IMR-90 (cell line): ENCODE measurements around the gene RPS3. TPM values are rescaled to one million over a fixed set of nuclear protein-coding genes. Genes with fewer than 3 reads are reported as not detected.

Experiments
- ATAC-seq: fragments of 200-7000 bp; cut with Tn5 transposase; 2 replicates; pipeline ENCODE4 v1.9.1; 2020; ENCODE audit warnings: low read depth, mild to moderate bottlenecking, moderate library complexity
- BruUV-seq: library from RNA; stranded (reverse); fragments of 400-500 nt; replicated peaks from 2 replicates; lab custom pipeline; 2021; lab: Mats Ljungman, UMichigan
- CTCF ChIA-PET: fragments of 300-600 bp; formaldehyde crosslinking; extraction: SDS; loops from one replicate; lab custom pipeline; 2021; ENCODE audit warnings: antibody characterized with exemption; lab: Yijun Ruan, JAX
- POLR2A ChIA-PET: fragments of 300-600 bp; sonication (Branson Sonifier 250); formaldehyde crosslinking; loops from one replicate; lab custom pipeline; 2022; ENCODE audit warnings: antibody characterized with exemption; ENCODE audit not compliant: unreplicated experiment; lab: Charles Lee
- DNase-seq: peaks from one replicate; pipeline ENCODE4 v3.0.0; 2013
- H2AFZ ChIP-seq: replicated peaks from 2 replicates; pipeline ENCODE3; 2013; ENCODE audit warnings: low read length, mild to moderate bottlenecking; ENCODE audit not compliant: poor library complexity
- H2AK5ac ChIP-seq: 2 replicates; pipeline ENCODE4 v1.6.1; 2013; ENCODE audit warnings: low read depth, low read length, inconsistent platforms
- H2AK9ac ChIP-seq: replicated peaks from 2 replicates; pipeline ENCODE3; 2013; ENCODE audit warnings: mild to moderate bottlenecking, low read depth, low read length, moderate library complexity; ENCODE audit not compliant: poor library complexity
- H2BK120ac ChIP-seq: 2 replicates; pipeline ENCODE4 v1.6.1; 2013; ENCODE audit warnings: low read depth, low read length, inconsistent platforms
- H2BK15ac ChIP-seq: 3 replicates; pipeline ENCODE4 v1.6.1; 2013; ENCODE audit warnings: low read depth, low read length, inconsistent platforms
- H2BK20ac ChIP-seq: 2 replicates; pipeline ENCODE4 v1.6.1; 2013; ENCODE audit warnings: low read depth, mild to moderate bottlenecking, inconsistent platforms, low read length, moderate library complexity
- H2BK5ac ChIP-seq: 2 replicates; pipeline ENCODE4 v1.6.1; 2013; ENCODE audit warnings: mild to moderate bottlenecking, low read depth, low read length, inconsistent platforms; ENCODE audit not compliant: poor library complexity, severe bottlenecking
- H3K14ac ChIP-seq: replicated peaks from 2 replicates; pipeline ENCODE4 v1.6.1; 2013; ENCODE audit warnings: low read depth, low read length, inconsistent platforms
- H3K18ac ChIP-seq: 2 replicates; pipeline ENCODE4 v1.6.1; 2013; ENCODE audit warnings: low read depth, low read length, control low read depth
- H3K23ac ChIP-seq: 2 replicates; pipeline ENCODE4 v1.6.1; 2013; ENCODE audit warnings: low read depth, low read length, inconsistent platforms
- H3K27ac ChIP-seq: 2 replicates; pipeline ENCODE4 v1.5.1; 2013; ENCODE audit warnings: mild to moderate bottlenecking, control low read depth, low read length; ENCODE audit not compliant: insufficient read depth
- H3K27me3 ChIP-seq: 2 replicates; pipeline ENCODE4 v1.6.1; 2013; ENCODE audit warnings: low read length; ENCODE audit not compliant: control insufficient read depth, insufficient read depth
- H3K36me3 ChIP-seq: 2 replicates; pipeline ENCODE4 v1.6.1; 2013; ENCODE audit warnings: low read length, mixed read lengths; ENCODE audit not compliant: control insufficient read depth, insufficient read depth
- H3K4ac ChIP-seq: 2 replicates; pipeline ENCODE4 v1.6.1; 2013; ENCODE audit warnings: low read depth, low read length, inconsistent platforms
- H3K4me1 ChIP-seq: 2 replicates; pipeline ENCODE4 v1.6.1; 2013; ENCODE audit warnings: low read length, mixed read lengths; ENCODE audit not compliant: control insufficient read depth, insufficient read depth
- H3K4me2 ChIP-seq: 2 replicates; pipeline ENCODE4 v1.6.1; 2013; ENCODE audit warnings: low read depth, mild to moderate bottlenecking, control low read depth, low read length, moderate library complexity
- H3K4me3 ChIP-seq: 2 replicates; pipeline ENCODE4 v1.5.1; 2013; ENCODE audit warnings: low read depth, mild to moderate bottlenecking, control low read depth, low read length, moderate library complexity; ENCODE audit not compliant: insufficient read depth
- H3K56ac ChIP-seq: 2 replicates; pipeline ENCODE4 v1.6.1; 2013; ENCODE audit warnings: low read length, inconsistent platforms; ENCODE audit not compliant: insufficient read depth; ENCODE audit errors: extremely low read depth
- H3K79me1 ChIP-seq, 2 experiments: 2 replicates each; pipeline ENCODE4 v1.6.1; 2013; ENCODE audit warnings: low read length in 2 of 2, inconsistent platforms in 1 of 2, low read depth in 1 of 2
- H3K9ac ChIP-seq: 2 replicates; pipeline ENCODE4 v1.6.1; 2013; ENCODE audit warnings: low read depth, low read length, control low read depth
- H3K9me1 ChIP-seq: 2 replicates; pipeline ENCODE4 v1.6.1; 2013; ENCODE audit warnings: low read length, inconsistent platforms; ENCODE audit not compliant: insufficient read depth
- H3K9me3 ChIP-seq: 2 replicates; pipeline ENCODE4 v1.6.1; 2013; ENCODE audit warnings: low read length; ENCODE audit not compliant: control insufficient read depth, insufficient read depth
- H4K20me1 ChIP-seq: 2 replicates; pipeline ENCODE4 v1.6.1; 2013; ENCODE audit warnings: low read length, inconsistent platforms; ENCODE audit not compliant: insufficient read depth
- H4K5ac ChIP-seq: 2 replicates; pipeline ENCODE4 v1.6.1; 2013; ENCODE audit warnings: mild to moderate bottlenecking, low read depth, low read length, control low read depth
- H4K8ac ChIP-seq, 2 experiments: 2 replicates each; pipeline ENCODE4 v1.6.1; 2013; ENCODE audit warnings: low read depth in 2 of 2, low read length in 2 of 2, control low read depth in 1 of 2, inconsistent platforms in 1 of 2
- H4K91ac ChIP-seq: 2 replicates; pipeline ENCODE4 v1.6.1; 2013; ENCODE audit warnings: low read depth, low read length, inconsistent platforms; ENCODE audit not compliant: insufficient read depth
- CHD1 ChIP-seq: IDR thresholded peaks from 2 replicates; pipeline ENCODE4 v1.6.1; 2012; ENCODE audit warnings: low read depth, low read length, improper control_type of control experiment
- MAZ ChIP-seq: IDR thresholded peaks from 2 replicates; pipeline ENCODE4 v1.6.1; 2012; ENCODE audit warnings: low read depth, mild to moderate bottlenecking, low read length, improper control_type of control experiment, moderate library complexity, borderline replicate concordance
- RCOR1 ChIP-seq: IDR thresholded peaks from 2 replicates; pipeline ENCODE4 v1.6.1; 2012; ENCODE audit warnings: mild to moderate bottlenecking, low read length, improper control_type of control experiment; ENCODE audit not compliant: insufficient replicate concordance
- WGBS, 2 experiments: methylation state at CpG; one replicate each; pipeline versions ENCODE4 v1.1.5 to v1.1.7; 2013; ENCODE audit warnings: missing lambda C conversion rate in 2 of 2; ENCODE audit not compliant: insufficient read length in 1 of 2; ENCODE audit errors: extremely low coverage in 2 of 2; 5-methylcytosine and 5-hydroxymethylcytosine counted together
- dilution Hi-C: fragments of 300-500 bp; cut with HindIII; formaldehyde crosslinking; loops from one replicate; pipeline ENCODE4 v1.14.3; 2018; ENCODE audit warnings: low sequenced_read_pairs; ENCODE audit not compliant: unreplicated experiment
- in situ Hi-C: fragments of 300-500 bp; cut with MboI; formaldehyde crosslinking; loops from 3 replicates; pipeline ENCODE4 v1.14.3; 2019; ENCODE audit warnings: low sequenced_read_pairs, inconsistent platforms, mixed read lengths
- intact Hi-C: fragments of 100-400 bp; cut with micrococcal nuclease; formaldehyde crosslinking; loops from 2 replicates; pipeline ENCODE4 v1.10.0; 2022
- polyA plus RNA-seq, 3 experiments: library from polyadenylated mRNA; depleted of rRNA; stranded (reverse); fragments of >200 nt; gene quantifications; 2 replicates each; pipeline ENCODE4 v1.2.3, GENCODE V29; 2012; ENCODE audit warnings: low replicate concordance in 1 of 3
- total RNA-seq: library from RNA; depleted of rRNA; stranded (reverse); fragments of >200 nt; gene quantifications from 2 replicates; pipeline ENCODE4 v1.2.3, GENCODE V29; 2012
- TF ChIP-seq, protein P1 (sequence below): fragments of 150-350 bp; IDR thresholded peaks from 2 replicates; pipeline ENCODE4 v1.6.1; 2017; ENCODE audit warnings: mild to moderate bottlenecking, antibody characterized with exemption, low read length, low read depth
- TF ChIP-seq, protein P2 (sequence below): conservative IDR thresholded peaks from 2 replicates; pipeline ENCODE4 v1.5.1; 2012; ENCODE audit warnings: mild to moderate bottlenecking, low read depth, low read length, improper control_type of control experiment
- TF ChIP-seq, protein P3 (sequence below): fragments of 150-350 bp; IDR thresholded peaks from 2 replicates; pipeline ENCODE4 v1.6.1; 2016; ENCODE audit warnings: low read depth, mild to moderate bottlenecking, low read length, moderate library complexity, borderline replicate concordance

Gene RPS3
- total and polyA plus RNA-seq, 2 of the 4 experiments (the other 2 are of a cell fraction), result 2,360 to 2,477 TPM

DNA sequence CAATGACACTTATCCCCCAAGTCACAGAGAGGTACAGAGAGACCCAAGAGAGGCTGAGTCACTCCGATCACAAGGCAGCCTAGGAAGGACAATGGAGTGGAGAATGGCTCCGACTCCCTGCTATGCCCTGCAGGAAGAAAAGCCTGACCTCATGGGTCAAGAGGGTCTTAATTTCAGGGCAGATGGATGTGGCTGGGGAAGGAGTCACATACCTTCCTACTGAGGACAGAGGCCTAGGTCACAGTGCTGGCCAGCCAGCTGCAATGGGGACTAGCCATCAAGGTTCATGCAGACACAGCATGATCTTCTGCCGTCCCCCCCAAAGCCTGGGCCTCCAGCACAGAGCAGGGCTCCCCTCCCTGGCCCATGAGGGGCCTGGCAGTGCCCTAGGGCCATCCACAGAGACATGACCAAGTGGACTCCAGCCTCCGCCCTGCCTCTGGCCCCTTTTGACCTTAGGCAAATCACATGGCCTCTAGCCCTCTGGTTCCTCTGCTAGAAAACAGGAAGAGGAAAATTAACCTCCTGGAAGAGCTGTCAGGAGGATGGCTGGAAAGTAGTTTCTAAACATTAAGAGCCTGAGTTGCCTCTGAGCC, 49.7 kb upstream of the RPS3 start:
- Histone ChIP-seq H3K36me3 (no peaks in the 10 kb centered on the region), H4K91ac (peak overlapping the region; percentile 47; the same call in 1 of the 2 replicates), H2BK5ac (no peak overlapping the region), H3K9ac (no peak overlapping the region; the same call in 1 of the 2 replicates), H4K5ac (peak overlapping the region; percentile 19; the same call in 1 of the 2 replicates), H2AK9ac (peak overlapping the region; percentile 71), H3K56ac (no peak overlapping the region), H3K4me3 (no peak overlapping the region), H3K4me1 (peaks cover 39% of the 10 kb centered on the region), H3K9me1 (peaks cover 29% of the 10 kb centered on the region), H2AFZ (peak overlapping the region; percentile 8), H3K79me1 (peaks cover 0 to 30% of the 10 kb centered on the region in 2 experiments; a peak in 2 of 4 replicates), H3K18ac (peak overlapping the region; percentile 38; the same call in 1 of the 2 replicates), H2AK5ac (peak overlapping the region; percentile 92; the same call in 1 of the 2 replicates), H3K27me3 (no peaks in the 10 kb centered on the region), H4K8ac (no peak overlapping the region; a peak in 1 of 4 replicates), H2BK15ac (peak overlapping the region; percentile 70; the same call in 1 of the 3 replicates), H3K27ac (peak overlapping the region; percentile 25; the same call in 1 of the 2 replicates), H3K4ac (peak overlapping the region; percentile 59), H3K14ac (peak overlapping the region; percentile 31; the same call in 1 of the 2 replicates), H3K4me2 (peak overlapping the region; percentile 30; the same call in 1 of the 2 replicates), H3K9me3 (no peaks in the 10 kb centered on the region), H2BK120ac (peak overlapping the region; percentile 45; the same call in 1 of the 2 replicates), H2BK20ac (peak overlapping the region; percentile 16; the same call in 1 of the 2 replicates), H4K20me1 (peaks cover 20% of the 10 kb centered on the region), H3K23ac (no peak overlapping the region)
- in situ Hi-C loops (no loop called here), intact Hi-C loops (no loop called here), dilution Hi-C loops (no loop called here)
- POLR2A ChIA-PET, result no interaction called here
- BruUV-seq, result no TSS peak
- CTCF ChIA-PET, result no interaction called here
- 60% methylated on average over 1 of the region's 4 CpGs; no CpG with 5 or more reads in 1 of the 2 experiments for WGBS, 2 experiments
- TF ChIP-seq CHD1, result no peak
- TF ChIP-seq, protein P1, sequence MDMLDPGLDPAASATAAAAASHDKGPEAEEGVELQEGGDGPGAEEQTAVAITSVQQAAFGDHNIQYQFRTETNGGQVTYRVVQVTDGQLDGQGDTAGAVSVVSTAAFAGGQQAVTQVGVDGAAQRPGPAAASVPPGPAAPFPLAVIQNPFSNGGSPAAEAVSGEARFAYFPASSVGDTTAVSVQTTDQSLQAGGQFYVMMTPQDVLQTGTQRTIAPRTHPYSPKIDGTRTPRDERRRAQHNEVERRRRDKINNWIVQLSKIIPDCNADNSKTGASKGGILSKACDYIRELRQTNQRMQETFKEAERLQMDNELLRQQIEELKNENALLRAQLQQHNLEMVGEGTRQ, result no peak
- TF ChIP-seq, protein P2, sequence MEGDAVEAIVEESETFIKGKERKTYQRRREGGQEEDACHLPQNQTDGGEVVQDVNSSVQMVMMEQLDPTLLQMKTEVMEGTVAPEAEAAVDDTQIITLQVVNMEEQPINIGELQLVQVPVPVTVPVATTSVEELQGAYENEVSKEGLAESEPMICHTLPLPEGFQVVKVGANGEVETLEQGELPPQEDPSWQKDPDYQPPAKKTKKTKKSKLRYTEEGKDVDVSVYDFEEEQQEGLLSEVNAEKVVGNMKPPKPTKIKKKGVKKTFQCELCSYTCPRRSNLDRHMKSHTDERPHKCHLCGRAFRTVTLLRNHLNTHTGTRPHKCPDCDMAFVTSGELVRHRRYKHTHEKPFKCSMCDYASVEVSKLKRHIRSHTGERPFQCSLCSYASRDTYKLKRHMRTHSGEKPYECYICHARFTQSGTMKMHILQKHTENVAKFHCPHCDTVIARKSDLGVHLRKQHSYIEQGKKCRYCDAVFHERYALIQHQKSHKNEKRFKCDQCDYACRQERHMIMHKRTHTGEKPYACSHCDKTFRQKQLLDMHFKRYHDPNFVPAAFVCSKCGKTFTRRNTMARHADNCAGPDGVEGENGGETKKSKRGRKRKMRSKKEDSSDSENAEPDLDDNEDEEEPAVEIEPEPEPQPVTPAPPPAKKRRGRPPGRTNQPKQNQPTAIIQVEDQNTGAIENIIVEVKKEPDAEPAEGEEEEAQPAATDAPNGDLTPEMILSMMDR, result no peak
- TF ChIP-seq RCOR1, result no peak
- TF ChIP-seq MAZ, result no peak
- TF ChIP-seq, protein P3, sequence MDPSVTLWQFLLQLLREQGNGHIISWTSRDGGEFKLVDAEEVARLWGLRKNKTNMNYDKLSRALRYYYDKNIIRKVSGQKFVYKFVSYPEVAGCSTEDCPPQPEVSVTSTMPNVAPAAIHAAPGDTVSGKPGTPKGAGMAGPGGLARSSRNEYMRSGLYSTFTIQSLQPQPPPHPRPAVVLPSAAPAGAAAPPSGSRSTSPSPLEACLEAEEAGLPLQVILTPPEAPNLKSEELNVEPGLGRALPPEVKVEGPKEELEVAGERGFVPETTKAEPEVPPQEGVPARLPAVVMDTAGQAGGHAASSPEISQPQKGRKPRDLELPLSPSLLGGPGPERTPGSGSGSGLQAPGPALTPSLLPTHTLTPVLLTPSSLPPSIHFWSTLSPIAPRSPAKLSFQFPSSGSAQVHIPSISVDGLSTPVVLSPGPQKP, result no peak
- DNase-seq (no peak), ATAC-seq (no peak)
